Measurements from ENCODE around the gene KCTD2.
A peak's percentile ranks its signal among the peaks of the same experiment; 100 is the strongest.

KCTD2 gene

GRCh38 chr17:75103601-75104554 lies 56.9 kb downstream of the KCTD2 start:
- no peak for DNase-seq

GRCh38 chr17:75105126-75106080 lies 58.4 kb downstream of the KCTD2 start:
- DNase-seq, result peak; percentile 32

- no peak for DNase-seq
These were observed 61.2 kb downstream of the KCTD2 start for GRCh38 chr17:75108193-75108592.

GRCh38 chr17:75109046-75109406 lies 62.0 kb downstream of the KCTD2 start:
- DNase-seq, result no peak

GRCh38 chr17:75109407-75110233 lies 62.6 kb downstream of the KCTD2 start, which contains the start of gene ARMC7:
Gene ARMC7, plus strand, starts transcription at chr17:75109969. Its CDS starts 320 bp downstream, at chr17:75110289.
- DNase-seq, result peak; percentile 65

- DNase-seq, result no peak
These were observed 63.4 kb downstream of the KCTD2 start for GRCh38 chr17:75110234-75110937.

GRCh38 chr17:75111777-75112335 lies 64.8 kb downstream of the KCTD2 start:
- no peak for DNase-seq

- peak; percentile 72 for DNase-seq
These were observed 67.0 kb downstream of the KCTD2 start for GRCh38 chr17:75113798-75114551.

GRCh38 chr17:75114552-75115314 lies 67.7 kb downstream of the KCTD2 start:
- no peak for DNase-seq
